Posterior cingulate gyrus (tissue), 11 donors: ENCODE data around the gene FHIT.
"Not testable (repeated sequence)": the region's sequence is repeated elsewhere in the genome, so short reads cannot be mapped to it uniquely, and the experiment has no call there.

Experiments used
- DNase-seq, 10 donors: peaks; one replicate each; pipeline versions ENCODE4 v3.0.0 to v3.0.0-alpha.2; 2020 to 2021; ENCODE audit warnings: mixed read lengths in 3 of 10
- intact Hi-C: fragments of 100-400 bp; cut with DNase I; formaldehyde crosslinking; loops from one replicate; pipeline ENCODE4 v1.15.1; 2023

The FHIT gene

GRCh38 chr3:59810606-59811005, 1440.6 kb downstream of the FHIT start:
- intact Hi-C loops = loop anchor here (2.0 kb wide), 1 partner anchor 236 kb away; no protein-coding TSS in a partner anchor
- no peak for DNase-seq

GRCh38 chr3:59809710-59810444, 1441.4 kb downstream of the FHIT start:
- intact Hi-C loops = loop anchor here (2.0 kb wide), 1 partner anchor 235 kb away; no protein-coding TSS in a partner anchor
- no peak for DNase-seq

GRCh38 chr3:59809016-59809415, 1442.2 kb downstream of the FHIT start:
- no peak for DNase-seq
- intact Hi-C loops = no loop called here

- intact Hi-C loops = no loop called here
- DNase-seq = no peak
Observed at GRCh38 chr3:59808446-59808845, 1442.8 kb downstream of the FHIT start.

GRCh38 chr3:59803268-59803667, 1448.0 kb downstream of the FHIT start:
- intact Hi-C loops = no loop called here
- no peak for DNase-seq

- not testable (repeated sequence) for DNase-seq
Observed at GRCh38 chr3:59802453-59802852, 1448.8 kb downstream of the FHIT start.

GRCh38 chr3:59802045-59802444, 1449.2 kb downstream of the FHIT start:
- DNase-seq = no peak
- intact Hi-C loops = no loop called here

More at GRCh38 chr3:59802453-59802852, 1448.8 kb downstream of the FHIT start:
- intact Hi-C loops = not testable (repeated sequence)

GRCh38 chr3:59800481-59800880, 1450.8 kb downstream of the FHIT start:
- no peak for DNase-seq
- intact Hi-C loops = no loop called here

GRCh38 chr3:59798372-59799086, 1452.7 kb downstream of the FHIT start:
- intact Hi-C loops = no loop called here
- no peak for DNase-seq

- intact Hi-C loops = no loop called here
- DNase-seq = no peak
Observed at GRCh38 chr3:59797533-59797932, 1453.7 kb downstream of the FHIT start.

- intact Hi-C loops = no loop called here
- no peak for DNase-seq
Observed at GRCh38 chr3:59796456-59796855, 1454.8 kb downstream of the FHIT start.

- no peak for DNase-seq
- intact Hi-C loops = no loop called here
Observed at GRCh38 chr3:59795756-59796155, 1455.5 kb downstream of the FHIT start.

- DNase-seq = no peak
- intact Hi-C loops = no loop called here
Observed at GRCh38 chr3:59793976-59794375, 1457.3 kb downstream of the FHIT start.

- intact Hi-C loops = no loop called here
- no peak for DNase-seq
Observed at GRCh38 chr3:59791774-59792308, 1459.4 kb downstream of the FHIT start.

GRCh38 chr3:59790241-59790640, 1461.0 kb downstream of the FHIT start:
- no peak for DNase-seq
- intact Hi-C loops = no loop called here

- DNase-seq = no peak
- intact Hi-C loops = no loop called here
Observed at GRCh38 chr3:59788801-59789200, 1462.5 kb downstream of the FHIT start.

GRCh38 chr3:59788133-59788532, 1463.1 kb downstream of the FHIT start:
- DNase-seq = no peak
- intact Hi-C loops = no loop called here

- intact Hi-C loops = no loop called here
- no peak for DNase-seq
Observed at GRCh38 chr3:59786374-59786773, 1464.9 kb downstream of the FHIT start.

GRCh38 chr3:59784164-59784563, 1467.1 kb downstream of the FHIT start:
- no peak for DNase-seq
- intact Hi-C loops = no loop called here

GRCh38 chr3:59783468-59783988, 1467.7 kb downstream of the FHIT start:
- intact Hi-C loops = no loop called here
- no peak for DNase-seq

GRCh38 chr3:59782664-59783063, 1468.6 kb downstream of the FHIT start:
- DNase-seq = no peak
- intact Hi-C loops = no loop called here
